ENCODE results near the gene WHAMM.

The WHAMM gene

DNA sequence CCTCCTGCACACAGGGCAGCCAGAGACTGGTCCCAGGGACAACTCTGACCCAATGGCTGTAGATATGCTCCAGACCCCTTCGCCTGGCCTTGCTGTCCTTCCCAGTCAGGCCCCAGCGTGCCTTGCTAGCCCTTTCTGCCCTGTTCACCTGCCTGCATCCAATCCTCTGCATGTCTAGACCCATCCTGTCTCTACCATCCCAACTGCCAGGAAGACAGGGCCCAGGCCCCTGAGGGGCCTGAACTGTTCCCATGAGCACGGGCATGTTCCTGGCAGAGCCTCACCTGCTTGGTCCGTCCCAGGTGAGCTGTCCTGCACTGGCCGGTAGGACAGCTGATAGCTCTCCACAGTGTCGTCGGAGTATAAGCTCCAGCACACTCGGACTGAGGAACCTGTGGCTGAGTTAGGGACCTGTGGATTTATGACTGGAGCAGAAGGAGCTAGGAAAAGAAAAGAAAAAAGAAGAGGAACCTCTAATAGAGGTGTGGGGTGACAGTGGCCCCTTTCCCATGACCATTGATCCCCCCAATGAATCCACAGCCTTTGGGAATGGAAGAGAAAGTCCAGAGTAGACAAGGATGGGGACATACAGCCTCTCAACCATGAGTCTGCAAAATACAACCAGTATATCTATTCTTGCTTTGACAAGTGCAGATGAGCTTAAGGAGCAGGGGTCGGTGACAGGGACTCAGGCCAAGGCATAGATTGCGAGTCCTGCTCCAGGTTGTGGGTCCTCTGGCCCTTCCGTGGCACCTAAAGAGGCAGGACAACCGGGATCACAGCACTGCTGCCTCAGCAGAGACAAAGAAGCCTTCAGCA lies 37.4 kb upstream of the WHAMM start:
- TF ChIP-seq, protein P1, sequence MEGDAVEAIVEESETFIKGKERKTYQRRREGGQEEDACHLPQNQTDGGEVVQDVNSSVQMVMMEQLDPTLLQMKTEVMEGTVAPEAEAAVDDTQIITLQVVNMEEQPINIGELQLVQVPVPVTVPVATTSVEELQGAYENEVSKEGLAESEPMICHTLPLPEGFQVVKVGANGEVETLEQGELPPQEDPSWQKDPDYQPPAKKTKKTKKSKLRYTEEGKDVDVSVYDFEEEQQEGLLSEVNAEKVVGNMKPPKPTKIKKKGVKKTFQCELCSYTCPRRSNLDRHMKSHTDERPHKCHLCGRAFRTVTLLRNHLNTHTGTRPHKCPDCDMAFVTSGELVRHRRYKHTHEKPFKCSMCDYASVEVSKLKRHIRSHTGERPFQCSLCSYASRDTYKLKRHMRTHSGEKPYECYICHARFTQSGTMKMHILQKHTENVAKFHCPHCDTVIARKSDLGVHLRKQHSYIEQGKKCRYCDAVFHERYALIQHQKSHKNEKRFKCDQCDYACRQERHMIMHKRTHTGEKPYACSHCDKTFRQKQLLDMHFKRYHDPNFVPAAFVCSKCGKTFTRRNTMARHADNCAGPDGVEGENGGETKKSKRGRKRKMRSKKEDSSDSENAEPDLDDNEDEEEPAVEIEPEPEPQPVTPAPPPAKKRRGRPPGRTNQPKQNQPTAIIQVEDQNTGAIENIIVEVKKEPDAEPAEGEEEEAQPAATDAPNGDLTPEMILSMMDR (IDR thresholded peaks at IDR 0.05): no peak

DNA sequence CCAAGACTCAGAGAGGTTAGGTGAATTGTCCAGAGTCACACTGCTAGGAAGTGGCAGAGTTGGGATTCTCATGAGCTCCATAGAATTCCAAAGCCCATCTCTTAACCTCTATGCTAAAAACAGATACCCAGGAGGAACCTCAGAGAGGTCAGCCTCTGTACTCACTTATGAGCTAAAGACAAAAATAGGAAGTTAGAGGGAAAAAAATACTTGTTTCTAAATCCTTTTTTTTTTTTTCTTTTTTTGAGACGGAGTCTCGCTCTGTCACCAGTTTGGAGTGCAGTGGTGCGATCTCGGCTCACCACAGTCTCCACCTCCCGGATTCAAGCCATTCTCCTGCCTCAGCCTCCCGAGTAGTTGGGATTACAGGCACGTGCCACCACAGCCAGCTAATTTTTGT lies 34.9 kb upstream of the WHAMM start:
- TF ChIP-seq, protein P1 (IDR thresholded peaks at IDR 0.05): no peak

GRCh38 chr15:82778755-82779154 lies 30.7 kb upstream of the WHAMM start:
- TF ChIP-seq, protein P1 (IDR thresholded peaks at IDR 0.05): no peak

GRCh38 chr15:82781349-82781748 lies 28.1 kb upstream of the WHAMM start:
- TF ChIP-seq, protein P1 (IDR thresholded peaks at IDR 0.05): no peak

GRCh38 chr15:82788496-82788895 lies 20.9 kb upstream of the WHAMM start:
- TF ChIP-seq, protein P1 (IDR thresholded peaks at IDR 0.05): no peak

- TF ChIP-seq, protein P1 (IDR thresholded peaks at IDR 0.05): no peak
Observed at GRCh38 chr15:82789491-82789890, 19.9 kb upstream of the WHAMM start.

GRCh38 chr15:82790321-82790720 lies 19.1 kb upstream of the WHAMM start:
- TF ChIP-seq, protein P1 (IDR thresholded peaks at IDR 0.05): no peak
